MM.1S (cell line): ENCODE data around the gene DSCAML1.

Experiments used
- DNase-seq: peaks from one replicate; pipeline ENCODE4 v3.0.0-alpha.2; 2015
- H2AFZ ChIP-seq: fragments of 300-600 bp; sonication (generic); 2 replicates; pipeline ENCODE4 v1.6.0; 2016; ENCODE audit warnings: antibody characterized with exemption, low read length
- H3F3A ChIP-seq: fragments of 300-600 bp; sonication (generic); 2 replicates; pipeline ENCODE4 v1.6.1; 2016; ENCODE audit warnings: mild to moderate bottlenecking, antibody characterized with exemption, low read length, moderate library complexity, mixed read lengths; ENCODE audit not compliant: insufficient read depth
- H3K27ac ChIP-seq: fragments of 300-600 bp; sonication (generic); 2 replicates; pipeline ENCODE4 v1.5.1; 2016; ENCODE audit warnings: mild to moderate bottlenecking, low read length
- H3K27me3 ChIP-seq: fragments of 300-600 bp; sonication (generic); replicated peaks from 2 replicates; pipeline ENCODE4 v1.6.0; 2016; ENCODE audit warnings: low read length; ENCODE audit not compliant: insufficient read depth
- H3K36me3 ChIP-seq: fragments of 300-600 bp; sonication (generic); replicated peaks from 2 replicates; pipeline ENCODE4 v1.6.1; 2016; ENCODE audit warnings: mild to moderate bottlenecking, low read length, mixed read lengths; ENCODE audit not compliant: insufficient read depth
- H3K4me1 ChIP-seq: fragments of 300-600 bp; sonication (generic); 2 replicates; pipeline ENCODE4 v1.6.1; 2016; ENCODE audit warnings: low read length, mixed read lengths
- H3K4me2 ChIP-seq: fragments of 300-600 bp; sonication (generic); 2 replicates; pipeline ENCODE4 v1.6.0; 2016; ENCODE audit warnings: low read depth, low read length
- H3K4me3 ChIP-seq: fragments of 300-600 bp; sonication (generic); 2 replicates; pipeline ENCODE4 v1.5.1; 2016; ENCODE audit warnings: low read length, mixed read lengths
- H3K79me2 ChIP-seq: fragments of 300-600 bp; sonication (generic); 2 replicates; pipeline ENCODE4 v1.6.1; 2016; ENCODE audit warnings: mixed run types, low read length, mixed read lengths
- H3K9ac ChIP-seq: fragments of 300-600 bp; sonication (generic); 2 replicates; pipeline ENCODE4 v1.6.1; 2016; ENCODE audit warnings: low read length, mixed read lengths
- H3K9me2 ChIP-seq: fragments of 300-600 bp; sonication (generic); replicated peaks from 2 replicates; pipeline ENCODE4 v1.6.1; 2016; ENCODE audit warnings: mild to moderate bottlenecking, low read length, mixed read lengths; ENCODE audit not compliant: insufficient read depth
- H3K9me3 ChIP-seq: fragments of 300-600 bp; sonication (generic); replicated peaks from 2 replicates; pipeline ENCODE4 v1.6.1; 2016; ENCODE audit warnings: mild to moderate bottlenecking, low read length, mixed read lengths; ENCODE audit not compliant: insufficient read depth
- H4K20me1 ChIP-seq: fragments of 300-600 bp; sonication (generic); 2 replicates; pipeline ENCODE4 v1.6.1; 2016; ENCODE audit warnings: mild to moderate bottlenecking, low read length, moderate library complexity, mixed read lengths; ENCODE audit not compliant: insufficient read depth
- EZH2 ChIP-seq: fragments of 300-600 bp; sonication (generic); optimal IDR thresholded peaks from 2 replicates; pipeline ENCODE3; 2017; ENCODE audit warnings: low read depth, mild to moderate bottlenecking, antibody characterized with exemption, low read length, mixed read lengths
- EZH2phosphoT487 ChIP-seq: fragments of 300-600 bp; sonication (generic); IDR thresholded peaks from 2 replicates; pipeline ENCODE4 v1.6.1; 2018; ENCODE audit warnings: antibody characterized with exemption, low read length
- TF ChIP-seq, protein P1 (sequence below): fragments of 300-600 bp; sonication (generic); IDR thresholded peaks from 2 replicates; pipeline ENCODE4 v1.5.1; 2016; ENCODE audit warnings: antibody characterized with exemption, low read length, mixed read lengths

The DSCAML1 gene

GRCh38 chr11:117837070-117837776 lies 40.2 kb upstream of the DSCAML1 start:
- no peak overlapping the region for H3K27ac ChIP-seq
- H3K79me2 ChIP-seq = no peaks in the 10 kb centered on the region
- DNase-seq = no peak

GRCh38 chr11:117836077-117836960 lies 39.3 kb upstream of the DSCAML1 start:
- H3K9me3 ChIP-seq = no peaks in the 10 kb centered on the region
- H3K79me2 ChIP-seq = no peaks in the 10 kb centered on the region
- no peaks in the 10 kb centered on the region for H3K4me1 ChIP-seq
- H3K27ac ChIP-seq = no peak overlapping the region
- no peak overlapping the region for H2AFZ ChIP-seq
- H4K20me1 ChIP-seq = no peaks in the 10 kb centered on the region
- no peak overlapping the region for H3K4me2 ChIP-seq
- no peak for TF ChIP-seq EZH2phosphoT487
- TF ChIP-seq, protein P1, sequence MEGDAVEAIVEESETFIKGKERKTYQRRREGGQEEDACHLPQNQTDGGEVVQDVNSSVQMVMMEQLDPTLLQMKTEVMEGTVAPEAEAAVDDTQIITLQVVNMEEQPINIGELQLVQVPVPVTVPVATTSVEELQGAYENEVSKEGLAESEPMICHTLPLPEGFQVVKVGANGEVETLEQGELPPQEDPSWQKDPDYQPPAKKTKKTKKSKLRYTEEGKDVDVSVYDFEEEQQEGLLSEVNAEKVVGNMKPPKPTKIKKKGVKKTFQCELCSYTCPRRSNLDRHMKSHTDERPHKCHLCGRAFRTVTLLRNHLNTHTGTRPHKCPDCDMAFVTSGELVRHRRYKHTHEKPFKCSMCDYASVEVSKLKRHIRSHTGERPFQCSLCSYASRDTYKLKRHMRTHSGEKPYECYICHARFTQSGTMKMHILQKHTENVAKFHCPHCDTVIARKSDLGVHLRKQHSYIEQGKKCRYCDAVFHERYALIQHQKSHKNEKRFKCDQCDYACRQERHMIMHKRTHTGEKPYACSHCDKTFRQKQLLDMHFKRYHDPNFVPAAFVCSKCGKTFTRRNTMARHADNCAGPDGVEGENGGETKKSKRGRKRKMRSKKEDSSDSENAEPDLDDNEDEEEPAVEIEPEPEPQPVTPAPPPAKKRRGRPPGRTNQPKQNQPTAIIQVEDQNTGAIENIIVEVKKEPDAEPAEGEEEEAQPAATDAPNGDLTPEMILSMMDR = no peak
- H3F3A ChIP-seq = no peaks in the 10 kb centered on the region
- no peaks in the 10 kb centered on the region for H3K36me3 ChIP-seq
- H3K9me2 ChIP-seq = no peaks in the 10 kb centered on the region
- H3K4me3 ChIP-seq = no peak overlapping the region
- no peak overlapping the region for H3K9ac ChIP-seq
- peaks cover 41% of the 10 kb centered on the region for H3K27me3 ChIP-seq
- DNase-seq = no peak

More at GRCh38 chr11:117837070-117837776, 40.2 kb upstream of the DSCAML1 start:
- Histone ChIP-seq H3K36me3 (no peaks in the 10 kb centered on the region), H3K27me3 (peaks cover 41% of the 10 kb centered on the region), H3K9me3 (no peaks in the 10 kb centered on the region), H4K20me1 (no peaks in the 10 kb centered on the region), H3K4me1 (no peaks in the 10 kb centered on the region), H2AFZ (no peak overlapping the region), H3F3A (no peaks in the 10 kb centered on the region), H3K4me2 (no peak overlapping the region), H3K9me2 (no peaks in the 10 kb centered on the region), H3K9ac (no peak overlapping the region), H3K4me3 (no peak overlapping the region)
- no peak for TF ChIP-seq EZH2
- TF ChIP-seq EZH2phosphoT487 = no peak
- TF ChIP-seq, protein P1 = no peak

GRCh38 chr11:117835576-117835975 lies 38.6 kb upstream of the DSCAML1 start:
- H3F3A ChIP-seq = no peaks in the 10 kb centered on the region
- no peak for DNase-seq
- no peaks in the 10 kb centered on the region for H3K9me3 ChIP-seq
- H3K4me3 ChIP-seq = no peak overlapping the region
- no peak for TF ChIP-seq EZH2phosphoT487
- no peak for TF ChIP-seq EZH2
- TF ChIP-seq, protein P1 = no peak
- no peak overlapping the region for H3K27ac ChIP-seq
- H3K36me3 ChIP-seq = no peaks in the 10 kb centered on the region
- H3K27me3 ChIP-seq = peaks cover 41% of the 10 kb centered on the region
- H3K9ac ChIP-seq = no peak overlapping the region
- no peaks in the 10 kb centered on the region for H3K79me2 ChIP-seq
- H3K4me1 ChIP-seq = no peaks in the 10 kb centered on the region
- H3K4me2 ChIP-seq = no peak overlapping the region
- H3K9me2 ChIP-seq = no peaks in the 10 kb centered on the region
- no peak overlapping the region for H2AFZ ChIP-seq
- no peaks in the 10 kb centered on the region for H4K20me1 ChIP-seq
